WTC11 (cell line): ENCODE results near the gene FLT1. TPM values are rescaled to one million over a fixed set of nuclear protein-coding genes. Genes with fewer than 3 reads are reported as not detected.

ENCODE experiments used
- ATAC-seq: fragments of 200-7000 bp; cut with Tn5 transposase; 2 replicates; pipeline ENCODE4 v1.10.0; 2021; ENCODE audit warnings: mild to moderate bottlenecking, moderate library complexity
- CTCF ChIA-PET: fragments of 300-600 bp; sonication (Branson Sonifier 250); formaldehyde crosslinking; loops from one replicate; lab custom pipeline; 2021; ENCODE audit warnings: antibody characterized with exemption; lab: Charles Lee
- POLR2A ChIA-PET: fragments of 350-600 bp; sonication (Branson Sonifier 250); formaldehyde crosslinking; loops from one replicate; lab custom pipeline; 2021; ENCODE audit warnings: antibody characterized with exemption; lab: Charles Lee
- DNase-seq: peaks from one replicate; pipeline ENCODE4 v3.0.0; 2021; ENCODE audit warnings: low spot score
- H3K27ac Mint-ChIP-seq: 2 replicates; pipeline ENCODE4 v1.8.0; 2021; ENCODE audit warnings: mixed read lengths
- H3K27me3 Mint-ChIP-seq: 2 replicates; pipeline ENCODE4 v1.8.0; 2021; ENCODE audit warnings: low read depth, mild to moderate bottlenecking, moderate library complexity, mixed read lengths
- H3K36me3 Mint-ChIP-seq: 2 replicates; pipeline ENCODE4 v1.8.0; 2021; ENCODE audit warnings: mixed read lengths
- H3K4me1 Mint-ChIP-seq: 2 replicates; pipeline ENCODE4 v1.8.0; 2022; ENCODE audit warnings: mixed read lengths
- H3K4me3 Mint-ChIP-seq: 2 replicates; pipeline ENCODE4 v1.8.0; 2021; ENCODE audit warnings: mild to moderate bottlenecking, moderate library complexity, mixed read lengths
- H3K9me3 Mint-ChIP-seq: 2 replicates; pipeline ENCODE4 v1.8.0; 2021; ENCODE audit warnings: mixed read lengths
- AR ChIP-seq: fragments of 250-450 bp; sonication (Bioruptor Pico); IDR thresholded peaks from 2 replicates; pipeline ENCODE4 v1.9.0; 2021; ENCODE audit warnings: mild to moderate bottlenecking
- E2F5 ChIP-seq: sonication (generic); formaldehyde crosslinking; IDR thresholded peaks from 2 replicates; pipeline ENCODE4 v1.8.1; 2022; ENCODE audit warnings: mild to moderate bottlenecking, moderate library complexity, missing genetic modification reagents
- ELF4 ChIP-seq: sonication (generic); formaldehyde crosslinking; IDR thresholded peaks from 2 replicates; pipeline ENCODE4 v1.8.1; 2022; ENCODE audit warnings: low read depth, mild to moderate bottlenecking, moderate library complexity, missing genetic modification reagents
- HMGA2 ChIP-seq: fragments of 250-450 bp; sonication (Bioruptor Pico); IDR thresholded peaks from 2 replicates; pipeline ENCODE4 v1.4.0; 2021; ENCODE audit warnings: mild to moderate bottlenecking, moderate library complexity
- KAT7 ChIP-seq: sonication (generic); formaldehyde crosslinking; IDR thresholded peaks from 2 replicates; pipeline ENCODE4 v1.8.1; 2023; ENCODE audit warnings: missing genetic modification reagents, mild to moderate bottlenecking, borderline replicate concordance
- MXD4 ChIP-seq: fragments of 250-450 bp; sonication (Bioruptor Pico); IDR thresholded peaks from 2 replicates; pipeline ENCODE4 v1.8.0; 2021; ENCODE audit warnings: mild to moderate bottlenecking, moderate library complexity, borderline replicate concordance
- MYBL2 ChIP-seq: sonication (generic); formaldehyde crosslinking; IDR thresholded peaks from 2 replicates; pipeline ENCODE4 v1.8.1; 2023; ENCODE audit warnings: mild to moderate bottlenecking, moderate library complexity, missing genetic modification reagents
- NR1H2 ChIP-seq: sonication (generic); formaldehyde crosslinking; IDR thresholded peaks from 2 replicates; pipeline ENCODE4 v1.9.0; 2021; ENCODE audit warnings: mild to moderate bottlenecking, moderate library complexity, missing genetic modification reagents
- PRRX2 ChIP-seq: fragments of 250-450 bp; sonication (Bioruptor Pico); IDR thresholded peaks from 2 replicates; pipeline ENCODE4 v1.8.0; 2021; ENCODE audit warnings: mild to moderate bottlenecking
- RORB ChIP-seq: fragments of 250-450 bp; sonication (Bioruptor Pico); IDR thresholded peaks from 2 replicates; pipeline ENCODE4 v1.9.0; 2021; ENCODE audit warnings: mild to moderate bottlenecking
- TEAD1 ChIP-seq: sonication (generic); formaldehyde crosslinking; IDR thresholded peaks from 2 replicates; pipeline ENCODE4 v1.8.0; 2022; ENCODE audit warnings: mild to moderate bottlenecking, missing genetic modification reagents
- ZBTB21 ChIP-seq: sonication (generic); formaldehyde crosslinking; IDR thresholded peaks from 2 replicates; pipeline ENCODE4 v1.8.1; 2023; ENCODE audit warnings: mild to moderate bottlenecking, missing genetic modification reagents, borderline replicate concordance
- ZNF263 ChIP-seq: sonication (generic); formaldehyde crosslinking; IDR thresholded peaks from 2 replicates; pipeline ENCODE4 v1.8.1; 2022; ENCODE audit warnings: low read depth, mild to moderate bottlenecking, moderate library complexity, missing genetic modification reagents
- ZNF532 ChIP-seq: fragments of 250-450 bp; sonication (Bioruptor Pico); IDR thresholded peaks from 2 replicates; pipeline ENCODE4 v1.9.0; 2021; ENCODE audit warnings: mild to moderate bottlenecking, borderline replicate concordance
- ZNF671 ChIP-seq: fragments of 250-450 bp; sonication (Bioruptor Pico); IDR thresholded peaks from 2 replicates; pipeline ENCODE4 v1.8.0; 2021; ENCODE audit warnings: mild to moderate bottlenecking
- total RNA-seq: library from RNA; stranded (reverse); gene quantifications from 3 replicates; pipeline ENCODE4 v1.2.3, GENCODE V29; 2021
- TF ChIP-seq, protein P1 (sequence below): sonication (generic); formaldehyde crosslinking; IDR thresholded peaks from 2 replicates; pipeline ENCODE4 v1.8.1; 2022; ENCODE audit warnings: missing genetic modification reagents, borderline replicate concordance
- TF ChIP-seq, protein P2 (sequence below): sonication (generic); formaldehyde crosslinking; conservative IDR thresholded peaks from 2 replicates; pipeline ENCODE4 v1.8.1; 2022; ENCODE audit warnings: mild to moderate bottlenecking, missing genetic modification reagents
- TF ChIP-seq, protein P3 (sequence below): sonication (generic); formaldehyde crosslinking; IDR thresholded peaks from 2 replicates; pipeline ENCODE4 v1.8.1; 2023; ENCODE audit warnings: mild to moderate bottlenecking, moderate library complexity, missing genetic modification reagents
- TF ChIP-seq, protein P4 (sequence below): sonication (generic); formaldehyde crosslinking; IDR thresholded peaks from 2 replicates; pipeline ENCODE4 v1.8.0; 2022; ENCODE audit warnings: mild to moderate bottlenecking, missing genetic modification reagents

The FLT1 gene
- total RNA-seq, 1 experiment from 2014 or later, result 66.3 TPM

- POLR2A ChIA-PET, result no interaction called here
- DNase-seq (no peak), ATAC-seq (no peak)
- Mint-ChIP-seq H3K27ac (peak overlapping the region; percentile 95), H3K9me3 (no peaks in the 10 kb centered on the region), H3K4me3 (no peak overlapping the region), H3K4me1 (peaks cover 95% of the 10 kb centered on the region), H3K27me3 (no peaks in the 10 kb centered on the region), H3K36me3 (peaks cover 54% of the 10 kb centered on the region)
- CTCF ChIA-PET, result no interaction called here
- TF ChIP-seq, protein P1, sequence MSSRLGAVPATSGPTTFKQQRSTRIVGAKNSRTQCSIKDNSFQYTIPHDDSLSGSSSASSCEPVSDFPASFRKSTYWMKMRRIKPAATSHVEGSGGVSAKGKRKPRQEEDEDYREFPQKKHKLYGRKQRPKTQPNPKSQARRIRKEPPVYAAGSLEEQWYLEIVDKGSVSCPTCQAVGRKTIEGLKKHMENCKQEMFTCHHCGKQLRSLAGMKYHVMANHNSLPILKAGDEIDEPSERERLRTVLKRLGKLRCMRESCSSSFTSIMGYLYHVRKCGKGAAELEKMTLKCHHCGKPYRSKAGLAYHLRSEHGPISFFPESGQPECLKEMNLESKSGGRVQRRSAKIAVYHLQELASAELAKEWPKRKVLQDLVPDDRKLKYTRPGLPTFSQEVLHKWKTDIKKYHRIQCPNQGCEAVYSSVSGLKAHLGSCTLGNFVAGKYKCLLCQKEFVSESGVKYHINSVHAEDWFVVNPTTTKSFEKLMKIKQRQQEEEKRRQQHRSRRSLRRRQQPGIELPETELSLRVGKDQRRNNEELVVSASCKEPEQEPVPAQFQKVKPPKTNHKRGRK, result no peak
- TF ChIP-seq MXD4 (no peak), ELF4 (CRISPR knock-in tag) (no peak), KAT7 (CRISPR knock-in tag) (no peak), AR (CRISPR knock-in tag) (no peak), NR1H2 (CRISPR knock-in tag) (no peak), ZBTB21 (CRISPR knock-in tag) (no peak), TEAD1 (CRISPR knock-in tag) (no peak), E2F5 (CRISPR knock-in tag) (no peak), HMGA2 (CRISPR knock-in tag) (no peak), PRRX2 (CRISPR knock-in tag) (no peak), MYBL2 (CRISPR knock-in tag) (no peak), ZNF532 (CRISPR knock-in tag) (no peak), ZNF671 (no peak), RORB (CRISPR knock-in tag) (no peak), ZNF263 (CRISPR knock-in tag) (no peak)
- TF ChIP-seq, protein P2, sequence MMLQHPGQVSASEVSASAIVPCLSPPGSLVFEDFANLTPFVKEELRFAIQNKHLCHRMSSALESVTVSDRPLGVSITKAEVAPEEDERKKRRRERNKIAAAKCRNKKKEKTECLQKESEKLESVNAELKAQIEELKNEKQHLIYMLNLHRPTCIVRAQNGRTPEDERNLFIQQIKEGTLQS, result no peak
- TF ChIP-seq, protein P3, sequence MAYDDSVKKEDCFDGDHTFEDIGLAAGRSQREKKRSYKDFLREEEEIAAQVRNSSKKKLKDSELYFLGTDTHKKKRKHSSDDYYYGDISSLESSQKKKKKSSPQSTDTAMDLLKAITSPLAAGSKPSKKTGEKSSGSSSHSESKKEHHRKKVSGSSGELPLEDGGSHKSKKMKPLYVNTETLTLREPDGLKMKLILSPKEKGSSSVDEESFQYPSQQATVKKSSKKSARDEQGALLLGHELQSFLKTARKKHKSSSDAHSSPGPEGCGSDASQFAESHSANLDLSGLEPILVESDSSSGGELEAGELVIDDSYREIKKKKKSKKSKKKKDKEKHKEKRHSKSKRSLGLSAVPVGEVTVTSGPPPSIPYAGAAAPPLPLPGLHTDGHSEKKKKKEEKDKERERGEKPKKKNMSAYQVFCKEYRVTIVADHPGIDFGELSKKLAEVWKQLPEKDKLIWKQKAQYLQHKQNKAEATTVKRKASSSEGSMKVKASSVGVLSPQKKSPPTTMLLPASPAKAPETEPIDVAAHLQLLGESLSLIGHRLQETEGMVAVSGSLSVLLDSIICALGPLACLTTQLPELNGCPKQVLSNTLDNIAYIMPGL, result no peak
- TF ChIP-seq, protein P4, sequence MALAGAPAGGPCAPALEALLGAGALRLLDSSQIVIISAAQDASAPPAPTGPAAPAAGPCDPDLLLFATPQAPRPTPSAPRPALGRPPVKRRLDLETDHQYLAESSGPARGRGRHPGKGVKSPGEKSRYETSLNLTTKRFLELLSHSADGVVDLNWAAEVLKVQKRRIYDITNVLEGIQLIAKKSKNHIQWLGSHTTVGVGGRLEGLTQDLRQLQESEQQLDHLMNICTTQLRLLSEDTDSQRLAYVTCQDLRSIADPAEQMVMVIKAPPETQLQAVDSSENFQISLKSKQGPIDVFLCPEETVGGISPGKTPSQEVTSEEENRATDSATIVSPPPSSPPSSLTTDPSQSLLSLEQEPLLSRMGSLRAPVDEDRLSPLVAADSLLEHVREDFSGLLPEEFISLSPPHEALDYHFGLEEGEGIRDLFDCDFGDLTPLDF (CRISPR knock-in tag), result no peak
Observed at GRCh38 chr13:28435917-28436316, 59.0 kb downstream of the FLT1 start.
